Mesodermal cell (in vitro differentiated cells): ENCODE data around the gene IFITM10.

Experiments
- H3K27ac ChIP-seq: 2 replicates; pipeline ENCODE4 v1.7.0; 2013; ENCODE audit warnings: mild to moderate bottlenecking, low read depth, low read length, moderate library complexity; ENCODE audit not compliant: severe bottlenecking
- H3K36me3 ChIP-seq: 2 replicates; pipeline ENCODE4 v1.7.1; 2013; ENCODE audit warnings: mild to moderate bottlenecking, low read length, moderate library complexity; ENCODE audit not compliant: control insufficient read depth, insufficient read depth
- H3K4me1 ChIP-seq: one replicate; pipeline ENCODE4 v1.7.1; 2013; ENCODE audit warnings: mild to moderate bottlenecking, low read length; ENCODE audit not compliant: insufficient read depth, control insufficient read depth, poor library complexity, severe bottlenecking
- H3K4me3 ChIP-seq: 2 replicates; pipeline ENCODE4 v1.7.0; 2013; ENCODE audit warnings: low read length, control low read depth, mild to moderate bottlenecking; ENCODE audit not compliant: insufficient read depth, poor library complexity, severe bottlenecking; ENCODE audit errors: extremely low read depth
- H3K9me3 ChIP-seq: 2 replicates; pipeline ENCODE4 v1.7.1; 2013; ENCODE audit warnings: mild to moderate bottlenecking, low read length, moderate library complexity; ENCODE audit not compliant: control insufficient read depth
- WGBS, 2 experiments: methylation state at CpG; one replicate each; pipeline ENCODE4 v1.1.5; 2013; ENCODE audit warnings: missing lambda C conversion rate in 2 of 2; ENCODE audit not compliant: insufficient coverage in 2 of 2; 5-methylcytosine and 5-hydroxymethylcytosine counted together

IFITM10 gene

GRCh38 chr11:1760351-1761109, 10.1 kb upstream of the IFITM10 start:
- peaks cover 33% of the 10 kb centered on the region for H3K36me3 ChIP-seq
- no peaks in the 10 kb centered on the region for H3K9me3 ChIP-seq
- peak overlapping the region; percentile 67 for H3K27ac ChIP-seq
- 90% methylated on average over 19 to 20 of the region's 23 CpGs for WGBS, 2 experiments
- H3K4me1 ChIP-seq, result peaks cover 28% of the 10 kb centered on the region
- no peak overlapping the region for H3K4me3 ChIP-seq

GRCh38 chr11:1759851-1760220, 9.4 kb upstream of the IFITM10 start:
- Histone ChIP-seq H3K36me3 (peaks cover 40% of the 10 kb centered on the region), H3K4me3 (no peak overlapping the region), H3K9me3 (no peaks in the 10 kb centered on the region), H3K4me1 (peaks cover 28% of the 10 kb centered on the region), H3K27ac (peak overlapping the region; percentile 67)
- 91 to 100% methylated on average over 5 of the region's 5 CpGs for WGBS, 2 experiments

GRCh38 chr11:1759151-1759850, 8.9 kb upstream of the IFITM10 start:
- Histone ChIP-seq H3K4me1 (peaks cover 25% of the 10 kb centered on the region), H3K9me3 (no peaks in the 10 kb centered on the region), H3K36me3 (peaks cover 43% of the 10 kb centered on the region), H3K27ac (no peak overlapping the region), H3K4me3 (no peak overlapping the region)
- WGBS, 2 experiments, result 95 to 96% methylated on average over 17 to 18 of the region's 23 CpGs

DNA sequence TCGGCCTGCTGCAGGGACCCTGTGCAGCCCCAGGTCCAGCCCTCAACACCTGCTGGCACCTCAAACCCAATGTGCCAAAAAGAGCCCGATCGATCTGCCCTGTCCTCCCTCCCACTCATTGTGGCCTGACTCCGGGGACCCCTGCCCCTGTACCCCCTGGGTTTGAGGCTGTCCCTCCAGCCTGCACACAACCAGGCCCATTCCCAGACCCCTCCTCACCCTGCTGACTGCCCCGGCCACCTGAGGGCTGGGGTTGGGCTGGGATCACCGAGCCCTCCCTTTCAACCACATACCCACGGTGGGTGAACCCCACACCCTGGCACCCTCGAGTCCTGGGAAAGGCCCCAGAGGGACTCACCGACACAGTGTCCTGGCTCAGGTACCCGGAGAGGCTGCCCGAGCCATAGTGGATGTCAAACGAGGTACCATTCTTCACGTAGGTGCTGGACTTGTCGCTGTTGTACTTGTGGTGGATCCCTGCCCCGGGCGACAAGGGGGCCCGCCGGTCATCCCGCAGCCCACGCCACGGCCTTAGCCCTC, 8.3 kb upstream of the IFITM10 start:
- no peaks in the 10 kb centered on the region for H3K9me3 ChIP-seq
- H3K27ac ChIP-seq, result no peak overlapping the region
- H3K4me3 ChIP-seq, result no peak overlapping the region
- peaks cover 24% of the 10 kb centered on the region for H3K4me1 ChIP-seq
- peaks cover 47% of the 10 kb centered on the region for H3K36me3 ChIP-seq
- WGBS, 2 experiments, result 90 to 98% methylated on average over 12 to 14 of the region's 21 CpGs

GRCh38 chr11:1757861-1758610, 7.6 kb upstream of the IFITM10 start:
- whole genome bisulfite sequencing, 2 experiments, result 82 to 91% methylated on average over 9 to 17 of the region's 17 CpGs
- Histone ChIP-seq H3K9me3 (no peaks in the 10 kb centered on the region), H3K27ac (no peak overlapping the region), H3K4me1 (peaks cover 24% of the 10 kb centered on the region), H3K36me3 (peaks cover 53% of the 10 kb centered on the region), H3K4me3 (no peak overlapping the region)

- no peak overlapping the region for H3K27ac ChIP-seq
- H3K4me3 ChIP-seq, result no peak overlapping the region
- WGBS, 2 experiments, result 95 to 99% methylated on average over 29 to 40 of the region's 41 CpGs
- peaks cover 24% of the 10 kb centered on the region for H3K4me1 ChIP-seq
- no peaks in the 10 kb centered on the region for H3K9me3 ChIP-seq
- peaks cover 60% of the 10 kb centered on the region for H3K36me3 ChIP-seq
Observed at GRCh38 chr11:1756791-1757771, 6.7 kb upstream of the IFITM10 start.

GRCh38 chr11:1755692-1756561, 5.5 kb upstream of the IFITM10 start:
- H3K4me1 ChIP-seq, result peaks cover 23% of the 10 kb centered on the region
- H3K4me3 ChIP-seq, result no peak overlapping the region
- peaks cover 60% of the 10 kb centered on the region for H3K36me3 ChIP-seq
- WGBS, 2 experiments, result 87 to 92% methylated on average over 14 to 15 of the region's 16 CpGs
- H3K9me3 ChIP-seq, result no peaks in the 10 kb centered on the region
- no peak overlapping the region for H3K27ac ChIP-seq

- Histone ChIP-seq H3K4me1 (peaks cover 17% of the 10 kb centered on the region), H3K36me3 (peaks cover 60% of the 10 kb centered on the region), H3K9me3 (no peaks in the 10 kb centered on the region), H3K4me3 (no peak overlapping the region), H3K27ac (no peak overlapping the region)
- 94 to 96% methylated on average over 8 to 9 of the region's 9 CpGs for WGBS, 2 experiments
Observed at GRCh38 chr11:1755344-1755691, 4.9 kb upstream of the IFITM10 start.

DNA sequence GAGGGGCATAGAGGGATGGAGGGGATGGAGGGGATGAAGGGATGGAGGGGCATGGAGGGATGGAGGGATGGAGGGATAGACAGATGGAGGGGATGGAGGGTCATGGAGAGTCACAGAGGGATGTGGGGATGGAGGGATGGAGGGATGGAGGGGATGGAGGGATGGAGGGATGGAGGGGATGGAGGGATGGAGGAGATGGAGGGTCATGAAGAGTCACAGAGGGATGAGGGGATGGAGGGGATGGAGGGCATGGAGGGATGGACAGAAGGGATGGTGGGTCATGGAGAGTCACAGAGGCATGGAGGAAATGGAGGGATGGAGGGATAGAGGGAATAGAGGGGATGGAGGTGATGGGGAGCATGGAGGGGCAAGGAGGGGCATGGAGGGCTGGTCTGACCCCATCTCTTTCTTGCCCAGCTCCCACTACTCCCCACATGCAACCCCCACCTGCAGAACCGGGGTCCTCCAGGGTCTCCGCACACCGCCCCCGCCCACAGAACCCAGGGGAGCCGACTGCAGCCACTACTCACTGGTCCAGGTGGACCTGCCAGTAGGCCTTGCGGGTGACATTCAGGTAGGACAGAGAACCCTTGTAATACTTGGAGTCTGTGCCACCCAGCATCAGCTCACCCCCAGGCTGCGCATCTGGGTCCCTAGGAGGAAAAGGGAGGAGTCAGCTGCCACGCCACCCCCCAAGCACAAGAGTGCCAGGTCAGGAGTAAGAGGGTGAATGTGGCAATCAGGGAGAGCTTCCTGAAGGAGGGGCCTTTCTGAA, 4.2 kb upstream of the IFITM10 start:
- H3K4me1 ChIP-seq, result peaks cover 13% of the 10 kb centered on the region
- H3K36me3 ChIP-seq, result peaks cover 54% of the 10 kb centered on the region
- no peaks in the 10 kb centered on the region for H3K9me3 ChIP-seq
- no peak overlapping the region for H3K27ac ChIP-seq
- 92 to 97% methylated on average over 6 to 8 of the region's 8 CpGs for WGBS, 2 experiments
- H3K4me3 ChIP-seq, result no peak overlapping the region
